Measurements from ENCODE around the gene ST3GAL2. TPM values are rescaled to one million over a fixed set of nuclear protein-coding genes. Genes with fewer than 3 reads are reported as not detected.
"Not testable (repeated sequence)": the region's sequence is repeated elsewhere in the genome, so short reads cannot be mapped to it uniquely, and the experiment has no call there.

The ST3GAL2 gene
- total and polyA plus RNA-seq, 2 donors (not counting 3 experiments of a cell fraction or from before 2014, with no cell fraction given): 23.0 to 50.4 TPM

DNA sequence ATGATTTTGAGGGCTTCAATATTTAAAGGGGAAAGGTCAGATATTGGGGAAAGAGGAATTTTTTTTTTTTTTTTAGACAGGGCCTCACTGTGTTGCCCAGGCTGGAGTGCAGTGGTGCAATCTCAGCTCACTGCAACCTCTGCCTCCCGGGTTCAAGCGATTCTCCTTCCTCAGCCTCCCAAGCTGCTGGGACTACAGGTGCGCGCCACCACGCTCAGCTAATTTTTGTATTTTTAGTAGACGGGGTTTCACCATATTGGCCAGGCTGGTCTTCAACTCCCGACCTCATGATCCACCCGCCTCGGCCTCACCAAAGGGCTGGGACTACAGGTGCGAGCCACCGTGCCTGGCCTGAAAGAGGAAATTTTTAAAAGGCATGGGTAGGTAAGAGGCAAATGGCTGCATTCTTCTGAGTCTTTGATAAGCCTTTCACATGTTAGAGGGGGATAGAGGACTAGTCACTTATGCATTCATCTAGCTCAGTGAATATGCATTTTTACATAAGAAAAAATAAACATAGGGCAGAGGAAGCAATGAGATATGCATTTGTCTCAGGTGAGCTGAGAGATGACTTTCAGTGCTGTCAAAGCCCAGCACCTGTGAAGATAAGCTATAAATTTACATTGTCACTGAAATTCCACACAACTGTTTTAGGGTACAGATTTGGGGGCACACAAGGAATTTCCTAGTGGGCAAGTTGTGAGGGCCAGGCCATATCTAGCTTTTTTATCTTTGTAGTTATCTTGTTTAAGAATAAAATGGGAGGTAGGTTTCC is 14.4 kb upstream of the ST3GAL2 start:
- Histone ChIP-seq H3K4me2 (ENCODE audit: insufficient read depth, low read length) (peak overlapping the region; percentile 98), H3K4me3 (replicated peaks in 1 of 3; ENCODE audit: insufficient read depth in 1 of 3, low read depth in 1 of 3, low read length in 3 of 3) (peak overlapping the region; percentile 72 to 95 (median 89)), H3K36me3 (ENCODE audit: control insufficient read depth in 2 of 2, extremely low read depth in 1 of 2, insufficient read depth in 2 of 2, low read length in 2 of 2) (no peaks in the 10 kb centered on the region), H3K4me1 (ENCODE audit: control insufficient read depth, extremely low read depth, insufficient read depth, low read length) (peaks cover 6% of the 10 kb centered on the region), H3K27ac (ENCODE audit: insufficient read depth, low read depth, low read length) (no peak overlapping the region), H2AFZ (ENCODE audit: low read depth, low read length) (peak overlapping the region; percentile 96), H3K9ac (replicated peaks; ENCODE audit: extremely low read depth, insufficient read depth, low read length) (peak overlapping the region; percentile 99), H3K27me3 (ENCODE audit: control insufficient read depth in 2 of 2, insufficient read depth in 2 of 2, low read length in 2 of 2) (no peaks in the 10 kb centered on the region), H4K20me1 (replicated peaks; ENCODE audit: control insufficient read depth, extremely low read depth, insufficient read depth, low read length) (no peaks in the 10 kb centered on the region), H3K9me3 (replicated peaks; ENCODE audit: control insufficient read depth, insufficient read depth, low read length) (no peaks in the 10 kb centered on the region), H3K79me2 (ENCODE audit: control insufficient read depth, insufficient read depth, low read length) (no peaks in the 10 kb centered on the region), H3K9me1 (replicated peaks; ENCODE audit: control insufficient read depth, extremely low read depth, insufficient read depth, low read length) (no peaks in the 10 kb centered on the region)
- TF ChIP-seq, protein P1, sequence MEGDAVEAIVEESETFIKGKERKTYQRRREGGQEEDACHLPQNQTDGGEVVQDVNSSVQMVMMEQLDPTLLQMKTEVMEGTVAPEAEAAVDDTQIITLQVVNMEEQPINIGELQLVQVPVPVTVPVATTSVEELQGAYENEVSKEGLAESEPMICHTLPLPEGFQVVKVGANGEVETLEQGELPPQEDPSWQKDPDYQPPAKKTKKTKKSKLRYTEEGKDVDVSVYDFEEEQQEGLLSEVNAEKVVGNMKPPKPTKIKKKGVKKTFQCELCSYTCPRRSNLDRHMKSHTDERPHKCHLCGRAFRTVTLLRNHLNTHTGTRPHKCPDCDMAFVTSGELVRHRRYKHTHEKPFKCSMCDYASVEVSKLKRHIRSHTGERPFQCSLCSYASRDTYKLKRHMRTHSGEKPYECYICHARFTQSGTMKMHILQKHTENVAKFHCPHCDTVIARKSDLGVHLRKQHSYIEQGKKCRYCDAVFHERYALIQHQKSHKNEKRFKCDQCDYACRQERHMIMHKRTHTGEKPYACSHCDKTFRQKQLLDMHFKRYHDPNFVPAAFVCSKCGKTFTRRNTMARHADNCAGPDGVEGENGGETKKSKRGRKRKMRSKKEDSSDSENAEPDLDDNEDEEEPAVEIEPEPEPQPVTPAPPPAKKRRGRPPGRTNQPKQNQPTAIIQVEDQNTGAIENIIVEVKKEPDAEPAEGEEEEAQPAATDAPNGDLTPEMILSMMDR (IDR thresholded peaks at IDR 0.05; ENCODE audit: extremely low read depth in 1 of 2, insufficient read depth in 1 of 2, low read depth in 1 of 2, low read length in 2 of 2): no peak
- TF ChIP-seq GATA2 (IDR thresholded peaks at IDR 0.05; ENCODE audit: insufficient read depth, insufficient read length, low read depth, low read length) (no peak), EZH2 (IDR thresholded peaks at IDR 0.05; ENCODE audit: borderline replicate concordance, low read depth, low read length, severe bottlenecking) (no peak), FOS (IDR thresholded peaks at IDR 0.05; ENCODE audit: borderline replicate concordance, insufficient read depth, low read length) (no peak), POLR2AphosphoS5 (IDR thresholded peaks at IDR 0.05; ENCODE audit: insufficient read depth, low read depth, low read length) (no peak), MYC (IDR thresholded peaks at IDR 0.05; ENCODE audit: low read depth, low read length) (no peak), JUN (IDR thresholded peaks at IDR 0.05; ENCODE audit: borderline replicate concordance, insufficient read depth, insufficient read length, low read depth) (no peak), POLR2A (IDR thresholded peaks at IDR 0.05; ENCODE audit: low read depth, low read length) (no peak)
- TF ChIP-seq, protein P2, sequence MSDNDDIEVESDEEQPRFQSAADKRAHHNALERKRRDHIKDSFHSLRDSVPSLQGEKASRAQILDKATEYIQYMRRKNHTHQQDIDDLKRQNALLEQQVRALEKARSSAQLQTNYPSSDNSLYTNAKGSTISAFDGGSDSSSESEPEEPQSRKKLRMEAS (IDR thresholded peaks at IDR 0.05; ENCODE audit: insufficient read depth, insufficient read length): no peak
- BruUV-seq (replicated peaks): no TSS peak
- CTCF ChIA-PET: interaction anchor here (0.7 to 2.8 kb wide), 8 partner anchors 10 to 83 kb away, joined by 3 to 12 read pairs (median 4); no protein-coding TSS in a partner anchor
- FAIRE-seq (no peak), DNase-seq (ENCODE audit: low read depth, low spot score) (no peak)
- POLR2A ChIA-PET: interaction anchor here (0.6 to 0.7 kb wide), 2 partner anchors 43 to 242 kb away, joined by 3 to 6 read pairs; no protein-coding TSS in a partner anchor
- intact Hi-C loops (cut with micrococcal nuclease) (no loop called here), dilution Hi-C loops (cut with MboI; ENCODE audit: extremely low pct_ligation_motif_present, low sequenced_read_pairs) (no loop called here)

DNA sequence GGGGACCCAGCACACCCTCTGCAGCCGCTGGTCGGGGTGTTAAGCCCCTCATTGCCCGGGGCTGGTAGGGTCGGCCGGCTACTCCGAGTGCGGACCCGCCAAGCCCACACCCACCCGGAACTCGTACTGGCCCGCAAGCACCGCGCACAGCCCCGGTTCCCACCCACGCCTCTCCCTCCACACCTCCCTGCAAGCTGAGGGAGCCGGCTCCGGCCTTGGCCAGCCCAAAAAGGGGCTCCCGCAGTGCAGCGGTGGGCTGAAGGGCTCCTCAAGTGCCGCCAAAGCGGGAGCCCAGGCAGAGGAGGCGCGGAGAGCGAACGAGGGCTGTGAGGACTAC is 12.1 kb upstream of the ST3GAL2 start:
- FAIRE-seq; intact Hi-C loops (cut with micrococcal nuclease); H3K27ac ChIP-seq (ENCODE audit: insufficient read depth, low read depth, low read length); H3K4me1 ChIP-seq (ENCODE audit: control insufficient read depth, extremely low read depth, insufficient read depth, low read length); H3K9me1 ChIP-seq (replicated peaks; ENCODE audit: control insufficient read depth, extremely low read depth, insufficient read depth, low read length); H3K9ac ChIP-seq (replicated peaks; ENCODE audit: extremely low read depth, insufficient read depth, low read length); H3K36me3 ChIP-seq (ENCODE audit: control insufficient read depth in 2 of 2, extremely low read depth in 1 of 2, insufficient read depth in 2 of 2, low read length in 2 of 2); dilution Hi-C loops (cut with MboI; ENCODE audit: extremely low pct_ligation_motif_present, low sequenced_read_pairs); H3K27me3 ChIP-seq (ENCODE audit: control insufficient read depth in 2 of 2, insufficient read depth in 2 of 2, low read length in 2 of 2); H4K20me1 ChIP-seq (replicated peaks; ENCODE audit: control insufficient read depth, extremely low read depth, insufficient read depth, low read length); H3K79me2 ChIP-seq (ENCODE audit: control insufficient read depth, insufficient read depth, low read length); BruUV-seq (replicated peaks); DNase-seq (ENCODE audit: low read depth, low spot score); POLR2A ChIA-PET; H3K9me3 ChIP-seq (replicated peaks; ENCODE audit: control insufficient read depth, insufficient read depth, low read length): not testable (repeated sequence)
- Histone ChIP-seq H3K4me3 (replicated peaks in 1 of 3; ENCODE audit: insufficient read depth in 1 of 3, low read depth in 1 of 3, low read length in 3 of 3) (peak overlapping the region in 1 of 3 experiments; percentile 25), H3K4me2 (ENCODE audit: insufficient read depth, low read length) (peak overlapping the region; percentile 42), H2AFZ (ENCODE audit: low read depth, low read length) (peak overlapping the region; percentile 81)
- CTCF ChIA-PET: interaction anchor here (0.6 to 1.7 kb wide), 2 partner anchors 8 to 42 kb away, joined by 3 to 5 read pairs; no protein-coding TSS in a partner anchor

All from endothelial cell of umbilical vein (primary cell).